ENCODE results near the gene SLF2.

DNA sequence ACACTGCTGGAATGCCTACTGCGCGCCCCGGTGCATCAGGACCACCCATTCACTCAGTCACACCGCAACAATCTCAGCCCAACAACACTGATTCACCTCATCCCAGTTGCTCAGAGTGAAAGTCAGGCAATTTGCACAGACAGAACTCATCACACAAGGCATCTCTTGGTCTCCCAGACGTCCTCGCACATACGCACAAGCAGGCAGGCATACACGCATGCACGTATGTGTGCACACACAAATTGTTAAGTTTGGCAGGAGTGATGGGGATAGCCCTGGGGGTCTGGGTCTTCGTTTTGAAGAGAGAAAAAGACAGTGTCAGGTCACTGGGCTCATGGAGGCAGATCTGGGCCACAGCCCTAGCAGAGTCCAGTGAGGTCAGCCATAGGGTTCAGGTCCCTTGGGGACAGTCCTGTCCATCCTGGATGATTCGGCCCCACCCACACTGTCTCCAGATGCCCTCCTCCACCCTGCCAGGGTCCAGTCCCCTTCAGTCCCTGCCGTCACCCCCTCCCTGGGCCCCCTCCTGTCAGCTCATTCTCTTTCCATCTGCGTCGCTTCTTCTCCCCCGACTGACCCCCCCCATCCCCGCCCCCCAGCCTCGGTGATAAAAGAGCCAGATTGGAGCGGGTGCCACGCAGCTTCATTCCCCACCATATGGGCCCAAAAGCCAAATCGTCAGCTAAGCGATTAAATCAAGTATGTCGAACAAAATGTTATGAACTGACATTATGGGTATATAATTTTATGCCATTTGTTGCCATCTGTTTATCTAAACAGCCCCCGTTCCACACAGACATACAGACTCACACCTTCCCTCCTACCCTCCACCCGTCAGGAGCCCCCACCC is 48.5 kb upstream of the SLF2 start:
- TF ChIP-seq, protein P1, sequence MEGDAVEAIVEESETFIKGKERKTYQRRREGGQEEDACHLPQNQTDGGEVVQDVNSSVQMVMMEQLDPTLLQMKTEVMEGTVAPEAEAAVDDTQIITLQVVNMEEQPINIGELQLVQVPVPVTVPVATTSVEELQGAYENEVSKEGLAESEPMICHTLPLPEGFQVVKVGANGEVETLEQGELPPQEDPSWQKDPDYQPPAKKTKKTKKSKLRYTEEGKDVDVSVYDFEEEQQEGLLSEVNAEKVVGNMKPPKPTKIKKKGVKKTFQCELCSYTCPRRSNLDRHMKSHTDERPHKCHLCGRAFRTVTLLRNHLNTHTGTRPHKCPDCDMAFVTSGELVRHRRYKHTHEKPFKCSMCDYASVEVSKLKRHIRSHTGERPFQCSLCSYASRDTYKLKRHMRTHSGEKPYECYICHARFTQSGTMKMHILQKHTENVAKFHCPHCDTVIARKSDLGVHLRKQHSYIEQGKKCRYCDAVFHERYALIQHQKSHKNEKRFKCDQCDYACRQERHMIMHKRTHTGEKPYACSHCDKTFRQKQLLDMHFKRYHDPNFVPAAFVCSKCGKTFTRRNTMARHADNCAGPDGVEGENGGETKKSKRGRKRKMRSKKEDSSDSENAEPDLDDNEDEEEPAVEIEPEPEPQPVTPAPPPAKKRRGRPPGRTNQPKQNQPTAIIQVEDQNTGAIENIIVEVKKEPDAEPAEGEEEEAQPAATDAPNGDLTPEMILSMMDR (IDR thresholded peaks at IDR 0.05; ENCODE audit: low read length), result no peak
- no peak for TF ChIP-seq EZH2 (IDR thresholded peaks at IDR 0.05; ENCODE audit: borderline replicate concordance, low read length)
